DOHH2 (cell line): ENCODE measurements around the gene PPEF2.

ENCODE experiments used
- EZH2phosphoT487 ChIP-seq: fragments of 200-600 bp; sonication (generic); IDR thresholded peaks from 2 replicates; pipeline ENCODE4 v1.6.1; 2017; ENCODE audit warnings: borderline replicate concordance, mild to moderate bottlenecking, antibody characterized with exemption, low read length, moderate library complexity, mixed read lengths
- TF ChIP-seq, protein P1 (sequence below): fragments of 200-600 bp; sonication (generic); IDR thresholded peaks from one replicate; pipeline ENCODE4 v1.5.1; 2014; ENCODE audit warnings: antibody characterized with exemption, mild to moderate bottlenecking, low read depth, low read length; ENCODE audit not compliant: poor library complexity, severe bottlenecking

- TF ChIP-seq, protein P1, sequence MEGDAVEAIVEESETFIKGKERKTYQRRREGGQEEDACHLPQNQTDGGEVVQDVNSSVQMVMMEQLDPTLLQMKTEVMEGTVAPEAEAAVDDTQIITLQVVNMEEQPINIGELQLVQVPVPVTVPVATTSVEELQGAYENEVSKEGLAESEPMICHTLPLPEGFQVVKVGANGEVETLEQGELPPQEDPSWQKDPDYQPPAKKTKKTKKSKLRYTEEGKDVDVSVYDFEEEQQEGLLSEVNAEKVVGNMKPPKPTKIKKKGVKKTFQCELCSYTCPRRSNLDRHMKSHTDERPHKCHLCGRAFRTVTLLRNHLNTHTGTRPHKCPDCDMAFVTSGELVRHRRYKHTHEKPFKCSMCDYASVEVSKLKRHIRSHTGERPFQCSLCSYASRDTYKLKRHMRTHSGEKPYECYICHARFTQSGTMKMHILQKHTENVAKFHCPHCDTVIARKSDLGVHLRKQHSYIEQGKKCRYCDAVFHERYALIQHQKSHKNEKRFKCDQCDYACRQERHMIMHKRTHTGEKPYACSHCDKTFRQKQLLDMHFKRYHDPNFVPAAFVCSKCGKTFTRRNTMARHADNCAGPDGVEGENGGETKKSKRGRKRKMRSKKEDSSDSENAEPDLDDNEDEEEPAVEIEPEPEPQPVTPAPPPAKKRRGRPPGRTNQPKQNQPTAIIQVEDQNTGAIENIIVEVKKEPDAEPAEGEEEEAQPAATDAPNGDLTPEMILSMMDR, result no peak
- TF ChIP-seq EZH2phosphoT487, result no peak
Observed at GRCh38 chr4:75880278-75880677, 22.0 kb downstream of the PPEF2 start.
